Omental fat pad (tissue), 4 donors: ENCODE measurements around the gene C6orf15. TPM values are rescaled to one million over a fixed set of nuclear protein-coding genes. Genes with fewer than 3 reads are reported as not detected.
"Not testable (repeated sequence)": the region's sequence is repeated elsewhere in the genome, so short reads cannot be mapped to it uniquely, and the experiment has no call there.

ENCODE experiments used
- ATAC-seq: fragments of 150-250 bp; one replicate; pipeline ENCODE4 v1.9.1; 2016; ENCODE audit warnings: mild to moderate bottlenecking, moderate library complexity; ENCODE audit not compliant: low FRiP score
- DNase-seq: peaks from one replicate; pipeline ENCODE4 v3.0.0-alpha.2; 2019; ENCODE audit warnings: low spot score
- CTCF ChIP-seq, 3 donors: fragments of 450-650 bp; IDR thresholded peaks; one replicate each; pipeline ENCODE4 v1.5.1; 2016 to 2017; ENCODE audit warnings: antibody characterized with exemption in 3 of 3, mild to moderate bottlenecking in 3 of 3, moderate library complexity in 2 of 3
- small RNA-seq: library from RNA; depleted of rRNA; stranded (forward); fragments of <200 nt; gene quantifications from one replicate; pipeline ENCODE3, GENCODE V24; 2016
- total RNA-seq, 4 donors: library from RNA; depleted of rRNA; stranded (reverse); fragments of >200 nt; gene quantifications; one replicate each; pipeline ENCODE4 v1.1.0, GENCODE V29; 2016

Gene C6orf15
- total RNA-seq, 4 donors from 2014 or later = not detected

GRCh38 chr6:31068669-31069340 lies 43.6 kb downstream of the C6orf15 start:
- DNase-seq = peak; percentile 47
- peak in 1 of 3 donors; percentile 66 for TF ChIP-seq CTCF (IDR thresholded peaks at IDR 0.05)
- ATAC-seq = peak; percentile 72

GRCh38 chr6:31067891-31068668 lies 44.3 kb downstream of the C6orf15 start:
- not testable (repeated sequence) for DNase-seq, ATAC-seq

GRCh38 chr6:31067028-31067427 lies 45.3 kb downstream of the C6orf15 start:
- not testable (repeated sequence) for DNase-seq

GRCh38 chr6:31065556-31065955 lies 46.8 kb downstream of the C6orf15 start:
- DNase-seq = no peak
- no peak for TF ChIP-seq CTCF (IDR thresholded peaks at IDR 0.05)
- ATAC-seq = no peak

More at GRCh38 chr6:31067028-31067427, 45.3 kb downstream of the C6orf15 start:
- ATAC-seq = not testable (repeated sequence)

GRCh38 chr6:31063906-31064435 lies 48.4 kb downstream of the C6orf15 start:
- TF ChIP-seq CTCF (IDR thresholded peaks at IDR 0.05) = no peak
- DNase-seq (no peak), ATAC-seq (no peak)

Small RNAs within 50 kb of the gene (small RNA-seq; reads per million reads assigned to genes)
- gene POLR2LP1 (not detected), gene RNU6-1133P (not detected)

Other genes with a start within 250 kb of the C6orf15 start
- gene DDR1, start 228.1 kb downstream of the C6orf15 start, total RNA-seq = 10 to 100 TPM in 3 of 4 donors, 1 to 10 TPM in 1; 9.9 to 77.3 (median 48.7) TPM
- 10 to 100 TPM; 10.3 to 22.2 (median 14.7) TPM for gene GTF2H4, start 204.4 kb downstream of the C6orf15 start, total RNA-seq
- 10 to 100 TPM; 14.0 to 18.8 (median 16.6) TPM for gene VARS2, start 198.3 kb downstream of the C6orf15 start, total RNA-seq
- gene SFTA2, start 180.4 kb downstream of the C6orf15 start, total RNA-seq = not detected
- under 1 TPM in 1 of 4 donors, not detected in 3; 0.19 TPM for gene MUCL3, start 171.6 kb downstream of the C6orf15 start, total RNA-seq
- not detected for gene MUC21, start 128.9 kb downstream of the C6orf15 start, total RNA-seq
- gene MUC22, start 102.1 kb downstream of the C6orf15 start, total RNA-seq = not detected
- 1 to 10 TPM in 3 of 4 donors, under 1 TPM in 1; 0.60 to 1.3 (median 1.3) TPM for gene PSORS1C1, start 2.2 kb upstream of the C6orf15 start, total RNA-seq
- gene CDSN, start 7.9 kb upstream of the C6orf15 start, total RNA-seq = not detected
- gene PSORS1C2, start 26.5 kb upstream of the C6orf15 start, total RNA-seq = not detected
- gene CCHCR1, start 45.2 kb upstream of the C6orf15 start, total RNA-seq = 10 to 100 TPM in 1 of 4 donors, 1 to 10 TPM in 3; 4.6 to 21.1 (median 5.0) TPM
- gene TCF19, start 46.0 kb upstream of the C6orf15 start, total RNA-seq = 10 to 100 TPM in 1 of 4 donors, 1 to 10 TPM in 3; 1.9 to 19.5 (median 2.7) TPM
- gene POU5F1, start 58.1 kb upstream of the C6orf15 start, total RNA-seq = 1 to 10 TPM in 2 of 4 donors, under 1 TPM in 1, not detected in 1; 0.37 to 2.4 (median 1.3) TPM
- 100 to 1,000 TPM; 210 to 923 (median 462) TPM for gene HLA-C, start 159.5 kb upstream of the C6orf15 start, total RNA-seq
- gene HLA-B, start 244.6 kb upstream of the C6orf15 start, total RNA-seq = 1,000 to 10,000 TPM in 2 of 4 donors, 100 to 1,000 TPM in 2; 719 to 1,698 (median 1,160) TPM